Body of pancreas (tissue), 4 donors: ENCODE data around the gene CRAMP1. TPM values are rescaled to one million over a fixed set of nuclear protein-coding genes. Genes with fewer than 3 reads are reported as not detected.

ENCODE experiments used
- ATAC-seq: fragments of 150-250 bp; one replicate; pipeline ENCODE4 v1.9.1; 2016
- DNase-seq, 4 donors: peaks; one replicate each; pipeline ENCODE4 v3.0.0-alpha.2; 2019
- H3K27ac ChIP-seq, 4 donors: fragments of 200-600 bp; sonication (generic); 1 replicate in 3 of 4; 2 replicates in 1 of 4; pipeline versions ENCODE4 v1.5.1 to v1.6.1; 2016 to 2019; ENCODE audit warnings: mild to moderate bottlenecking in 1 of 4, mixed read lengths in 1 of 4, moderate library complexity in 1 of 4
- H3K27me3 ChIP-seq, 2 donors: fragments of 200-600 bp; sonication (generic); one replicate each; pipeline ENCODE4 v1.6.0; 2016; ENCODE audit warnings: mild to moderate bottlenecking in 1 of 2
- H3K36me3 ChIP-seq, 2 donors: fragments of 200-600 bp; sonication (generic); replicated peaks in 1 of 2; 2 replicates each; pipeline ENCODE4 v1.5.1; 2016; ENCODE audit warnings: low read depth in 2 of 2; ENCODE audit not compliant: insufficient read depth in 1 of 2
- H3K4me1 ChIP-seq: fragments of 200-600 bp; sonication (generic); one replicate; pipeline ENCODE4 v1.6.0; 2016
- H3K4me3 ChIP-seq, 2 donors: fragments of 200-600 bp; sonication (generic); 1 replicate in 1 of 2; 2 replicates in 1 of 2; pipeline ENCODE4 v1.5.1; 2016 to 2019
- H3K9me3 ChIP-seq, 3 donors: fragments of 200-600 bp; sonication (generic); 1 replicate in 2 of 3; 2 replicates in 1 of 3; pipeline ENCODE4 v1.5.1; 2016
- POLR2A ChIP-seq, 3 donors: fragments of 450-650 bp; IDR thresholded peaks; one replicate each; pipeline ENCODE4 v1.6.1; 2016; ENCODE audit warnings: antibody characterized with exemption in 3 of 3, mild to moderate bottlenecking in 2 of 3
- WGBS, 2 donors: methylation state at CpG; one replicate each; pipeline ENCODE4 v1.1.5; 2017; 5-methylcytosine and 5-hydroxymethylcytosine counted together
- intact Hi-C: fragments of 100-400 bp; cut with DNase I; formaldehyde crosslinking; loops from one replicate; pipeline ENCODE4 v1.15.1; 2023
- total RNA-seq, 2 donors: library from RNA; depleted of rRNA; stranded (reverse); fragments of >200 nt; gene quantifications; one replicate each; pipeline ENCODE4 v1.1.0, GENCODE V29; 2016
- TF ChIP-seq, protein P1 (sequence below), 7 experiments: fragments of 450-650 bp in 4 of 7; fragments of 200-600 bp in 3 of 7; sonication (generic) in 3 of 7; IDR thresholded peaks; one replicate each; pipeline ENCODE4 v1.5.1; 2016 to 2019; ENCODE audit warnings: antibody characterized with exemption in 7 of 7

CRAMP1 gene
- total RNA-seq, 2 donors from 2014 or later: 8.6 to 17.8 TPM

DNA sequence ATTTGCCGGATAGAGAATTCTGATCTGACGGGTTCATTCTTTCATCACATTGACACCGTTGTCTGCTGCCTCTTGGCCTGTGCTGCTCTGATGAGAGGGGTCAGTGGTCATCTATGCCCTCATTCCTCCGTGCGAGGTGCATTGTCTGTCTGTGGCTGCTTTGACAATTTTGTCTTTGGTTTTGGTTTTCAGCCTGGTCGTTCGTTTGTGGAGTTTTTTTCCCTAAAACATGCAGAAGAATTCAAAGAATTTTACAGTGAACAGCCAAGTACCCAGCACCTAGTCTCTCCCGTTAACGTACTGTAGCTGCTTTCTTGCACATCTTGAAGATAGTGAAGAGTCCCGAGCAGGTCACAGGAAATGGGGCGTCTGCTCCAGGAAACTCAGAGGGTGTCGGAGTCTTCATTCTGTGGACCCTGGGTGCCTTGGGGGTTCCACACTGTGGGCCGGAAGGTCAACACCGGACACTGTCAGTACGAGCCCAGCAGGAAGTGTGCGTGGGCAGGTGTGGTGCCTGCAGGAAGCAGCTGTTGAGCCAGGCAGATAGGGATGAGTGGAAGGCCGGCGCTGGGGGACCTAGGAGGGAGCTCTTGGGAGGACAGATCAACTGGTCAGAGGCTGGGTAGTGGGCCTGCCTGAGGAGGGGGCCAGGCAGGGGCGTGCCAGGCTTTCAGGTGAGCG, 28.2 kb downstream of the CRAMP1 start:
- 81 to 86% methylated on average over 20 of the region's 20 CpGs for WGBS, 2 donors
- H3K27ac ChIP-seq: no peak overlapping the region
- H3K9me3 ChIP-seq: no peaks in the 10 kb centered on the region
- ATAC-seq: no peak
- no peaks in the 10 kb centered on the region for H3K4me1 ChIP-seq
- peaks cover 0 to 15% of the 10 kb centered on the region in 2 donors for H3K36me3 ChIP-seq
- no peak overlapping the region for H3K4me3 ChIP-seq
- intact Hi-C loops: no loop called here
- H3K27me3 ChIP-seq: no peaks in the 10 kb centered on the region
- DNase-seq: no peak
- TF ChIP-seq, protein P1, sequence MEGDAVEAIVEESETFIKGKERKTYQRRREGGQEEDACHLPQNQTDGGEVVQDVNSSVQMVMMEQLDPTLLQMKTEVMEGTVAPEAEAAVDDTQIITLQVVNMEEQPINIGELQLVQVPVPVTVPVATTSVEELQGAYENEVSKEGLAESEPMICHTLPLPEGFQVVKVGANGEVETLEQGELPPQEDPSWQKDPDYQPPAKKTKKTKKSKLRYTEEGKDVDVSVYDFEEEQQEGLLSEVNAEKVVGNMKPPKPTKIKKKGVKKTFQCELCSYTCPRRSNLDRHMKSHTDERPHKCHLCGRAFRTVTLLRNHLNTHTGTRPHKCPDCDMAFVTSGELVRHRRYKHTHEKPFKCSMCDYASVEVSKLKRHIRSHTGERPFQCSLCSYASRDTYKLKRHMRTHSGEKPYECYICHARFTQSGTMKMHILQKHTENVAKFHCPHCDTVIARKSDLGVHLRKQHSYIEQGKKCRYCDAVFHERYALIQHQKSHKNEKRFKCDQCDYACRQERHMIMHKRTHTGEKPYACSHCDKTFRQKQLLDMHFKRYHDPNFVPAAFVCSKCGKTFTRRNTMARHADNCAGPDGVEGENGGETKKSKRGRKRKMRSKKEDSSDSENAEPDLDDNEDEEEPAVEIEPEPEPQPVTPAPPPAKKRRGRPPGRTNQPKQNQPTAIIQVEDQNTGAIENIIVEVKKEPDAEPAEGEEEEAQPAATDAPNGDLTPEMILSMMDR (IDR thresholded peaks at IDR 0.05): no peak
- TF ChIP-seq POLR2A (IDR thresholded peaks at IDR 0.05): no peak

DNA sequence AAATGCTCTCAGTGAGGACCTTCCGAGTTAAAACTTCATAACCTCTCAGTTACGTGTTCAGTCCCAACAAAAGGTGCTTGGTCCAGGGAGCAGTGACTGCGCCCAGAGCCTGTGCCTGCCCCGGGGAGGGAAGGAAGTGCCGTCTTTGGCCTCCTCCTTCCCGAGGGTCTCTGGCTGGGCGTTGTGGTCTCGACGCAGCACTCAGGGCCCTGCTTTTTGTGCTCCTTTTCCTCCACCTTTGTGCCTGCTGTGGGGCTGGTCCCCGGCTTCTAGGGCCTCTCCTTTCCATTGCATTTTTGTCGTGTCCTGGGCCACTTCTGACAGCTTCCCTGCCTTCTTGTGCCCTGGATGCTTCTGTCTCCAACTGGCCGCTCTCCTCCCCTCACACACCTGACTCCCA, 29.1 kb downstream of the CRAMP1 start:
- Histone ChIP-seq H3K27me3 (no peaks in the 10 kb centered on the region), H3K27ac (no peak overlapping the region), H3K36me3 (peaks cover 0 to 15% of the 10 kb centered on the region in 2 donors), H3K4me1 (no peaks in the 10 kb centered on the region), H3K4me3 (no peak overlapping the region), H3K9me3 (no peaks in the 10 kb centered on the region)
- DNase-seq: no peak
- intact Hi-C loops: no loop called here
- TF ChIP-seq, protein P1 (IDR thresholded peaks at IDR 0.05): no peak
- TF ChIP-seq POLR2A (IDR thresholded peaks at IDR 0.05): no peak
- WGBS, 2 donors: 86 to 92% methylated on average over 12 of the region's 12 CpGs
- ATAC-seq: no peak

- H3K9me3 ChIP-seq: no peaks in the 10 kb centered on the region
- intact Hi-C loops: no loop called here
- no peaks in the 10 kb centered on the region for H3K4me1 ChIP-seq
- H3K4me3 ChIP-seq: no peak overlapping the region
- H3K36me3 ChIP-seq: peaks cover 0 to 15% of the 10 kb centered on the region in 2 donors
- DNase-seq: no peak
- TF ChIP-seq, protein P1 (IDR thresholded peaks at IDR 0.05): no peak
- TF ChIP-seq POLR2A (IDR thresholded peaks at IDR 0.05): no peak
- no peaks in the 10 kb centered on the region for H3K27me3 ChIP-seq
- 87 to 91% methylated on average over 5 of the region's 5 CpGs for WGBS, 2 donors
- no peak for ATAC-seq
- H3K27ac ChIP-seq: no peak overlapping the region
These were observed 30.0 kb downstream of the CRAMP1 start for GRCh38 chr16:1642148-1642547.

DNA sequence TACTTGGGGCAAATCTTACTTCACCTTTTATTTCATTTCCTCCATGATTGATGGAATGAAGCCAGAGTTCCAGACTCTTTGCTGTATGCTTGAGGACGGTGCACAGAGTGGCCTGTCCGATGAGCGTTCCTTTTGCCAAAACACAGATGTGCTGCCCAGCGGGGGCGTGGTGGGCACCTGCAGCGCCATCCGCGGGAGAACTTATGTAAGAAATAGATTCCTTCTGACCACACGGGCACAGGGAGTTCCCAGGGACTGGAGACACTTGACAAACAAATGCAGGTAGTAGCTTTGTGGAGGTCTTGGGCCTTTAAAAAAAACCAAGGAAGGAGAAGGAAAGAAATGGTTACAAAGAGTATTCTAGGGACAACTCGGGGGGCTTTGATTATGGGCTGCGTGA, 30.6 kb downstream of the CRAMP1 start:
- no peak overlapping the region for H3K4me3 ChIP-seq
- H3K27ac ChIP-seq: no peak overlapping the region
- H3K27me3 ChIP-seq: no peaks in the 10 kb centered on the region
- peaks cover 0 to 15% of the 10 kb centered on the region in 2 donors for H3K36me3 ChIP-seq
- no peak for TF ChIP-seq POLR2A (IDR thresholded peaks at IDR 0.05)
- TF ChIP-seq, protein P1 (IDR thresholded peaks at IDR 0.05): no peak
- H3K9me3 ChIP-seq: no peaks in the 10 kb centered on the region
- intact Hi-C loops: no loop called here
- WGBS, 2 donors: 92% methylated on average over 11 of the region's 11 CpGs
- ATAC-seq: no peak
- no peak for DNase-seq
- no peaks in the 10 kb centered on the region for H3K4me1 ChIP-seq

GRCh38 chr16:1643521-1643920, 31.4 kb downstream of the CRAMP1 start:
- WGBS, 2 donors: 88 to 91% methylated on average over 8 to 12 of the region's 12 CpGs

More at GRCh38 chr16:1643521-1643920, 31.4 kb downstream of the CRAMP1 start:
- Histone ChIP-seq H3K4me1 (no peaks in the 10 kb centered on the region), H3K9me3 (no peaks in the 10 kb centered on the region), H3K27ac (no peak overlapping the region), H3K4me3 (no peak overlapping the region), H3K27me3 (no peaks in the 10 kb centered on the region), H3K36me3 (peaks cover 0 to 9% of the 10 kb centered on the region in 2 donors)
- no peak for ATAC-seq
- no peak for DNase-seq
- intact Hi-C loops: no loop called here
- no peak for TF ChIP-seq POLR2A (IDR thresholded peaks at IDR 0.05)
